Keratinocyte (primary cell): ENCODE measurements around the gene PRPF38A. TPM values are rescaled to one million over a fixed set of nuclear protein-coding genes. Genes with fewer than 3 reads are reported as not detected.

Experiments
- DNase-seq: peaks from one replicate; pipeline ENCODE4 v3.0.0-alpha.2; 2011; ENCODE audit warnings: low read depth, missing footprints, low spot score
- FAIRE-seq: peaks from 2 replicates; lab custom pipeline; 2011; peaks lifted over from hg19 to GRCh38; lab: Jason Lieb, UNC
- H2AFZ ChIP-seq: 2 replicates; pipeline ENCODE4 v1.6.0; 2012; ENCODE audit warnings: low read length, control low read depth, inconsistent platforms; ENCODE audit not compliant: control insufficient read depth
- H3K27ac ChIP-seq: 2 replicates; pipeline ENCODE4 v1.5.1; 2011; ENCODE audit warnings: low read length; ENCODE audit not compliant: control insufficient read depth, insufficient read depth
- H3K27me3 ChIP-seq: 3 replicates; pipeline ENCODE4 v1.6.0; 2011; ENCODE audit warnings: low read length; ENCODE audit not compliant: control insufficient read depth, insufficient read depth; ENCODE audit errors: extremely low read depth
- H3K36me3 ChIP-seq, 2 experiments: 2 replicates in 1 of 2; 3 replicates in 1 of 2; pipeline ENCODE4 v1.5.1; 2011; ENCODE audit warnings: low read length in 2 of 2, mild to moderate bottlenecking in 1 of 2; ENCODE audit not compliant: control insufficient read depth in 2 of 2, insufficient read depth in 2 of 2; ENCODE audit errors: extremely low read depth in 1 of 2
- H3K4me1 ChIP-seq: 3 replicates; pipeline ENCODE4 v1.5.1; 2011; ENCODE audit warnings: low read length; ENCODE audit not compliant: control insufficient read depth, insufficient read depth; ENCODE audit errors: extremely low read depth
- H3K4me2 ChIP-seq: 3 replicates; pipeline ENCODE4 v1.6.0; 2011; ENCODE audit warnings: low read depth, low read length; ENCODE audit not compliant: control insufficient read depth, insufficient read depth; ENCODE audit errors: extremely low read depth
- H3K4me3 ChIP-seq, 3 experiments: fragments of 200-600 bp in 1 of 3; sonication (generic) in 1 of 3; 2 replicates in 2 of 3; 3 replicates in 1 of 3; pipeline ENCODE4 v1.5.1; 2011 to 2016; ENCODE audit warnings: low read length in 3 of 3, mild to moderate bottlenecking in 3 of 3, control low read depth in 2 of 3, inconsistent platforms in 1 of 3, low read depth in 1 of 3, mixed read lengths in 1 of 3, mixed run types in 1 of 3, moderate library complexity in 1 of 3; ENCODE audit not compliant: control insufficient read depth in 2 of 3, insufficient read depth in 2 of 3; ENCODE audit errors: extremely low read depth in 1 of 3
- H3K79me2 ChIP-seq: 2 replicates; pipeline ENCODE4 v1.6.0; 2012; ENCODE audit warnings: low read length; ENCODE audit not compliant: control insufficient read depth, insufficient read depth
- H3K9ac ChIP-seq: 3 replicates; pipeline ENCODE4 v1.6.0; 2011; ENCODE audit warnings: low read length; ENCODE audit not compliant: control insufficient read depth, insufficient read depth; ENCODE audit errors: extremely low read depth
- H3K9me1 ChIP-seq: 3 replicates; pipeline ENCODE4 v1.6.0; 2011; ENCODE audit warnings: low read length; ENCODE audit not compliant: control insufficient read depth, insufficient read depth; ENCODE audit errors: extremely low read depth
- H3K9me3 ChIP-seq: 2 replicates; pipeline ENCODE4 v1.5.1; 2012; ENCODE audit warnings: low read depth, low read length; ENCODE audit not compliant: control insufficient read depth
- H4K20me1 ChIP-seq: 3 replicates; pipeline ENCODE4 v1.6.0; 2011; ENCODE audit warnings: low read length; ENCODE audit not compliant: control insufficient read depth, insufficient read depth; ENCODE audit errors: extremely low read depth
- CTCF ChIP-seq, 3 experiments: IDR thresholded peaks in 1 of 3; conservative IDR thresholded peaks in 1 of 3; optimal IDR thresholded peaks in 1 of 3; 2 replicates in 2 of 3; 3 replicates in 1 of 3; pipeline versions ENCODE3 to v1.5.1; 2011; ENCODE audit warnings: low read length in 3 of 3, mild to moderate bottlenecking in 3 of 3, moderate library complexity in 2 of 3, control low read depth in 1 of 3, inconsistent platforms in 1 of 3; ENCODE audit not compliant: insufficient read depth in 2 of 3; ENCODE audit errors: extremely low read depth in 1 of 3
- EZH2 ChIP-seq: IDR thresholded peaks from one replicate; pipeline ENCODE4 v1.6.1; 2012; ENCODE audit warnings: inconsistent platforms, mild to moderate bottlenecking, low read length, moderate library complexity
- dilution Hi-C: fragments of 300-500 bp; cut with MboI; formaldehyde crosslinking; loops from one replicate; pipeline ENCODE4 v1.7.0; 2020; ENCODE audit warnings: low sequenced_read_pairs; ENCODE audit not compliant: extremely low pct_ligation_motif_present
- polyA plus RNA-seq, 5 experiments: library from polyadenylated mRNA; depleted of rRNA in 3 of 5; stranded (reverse) in 3 of 5; stranded (forward) in 1 of 5; unstranded in 1 of 5; fragments of >200 nt; gene quantifications; 1 replicate in 1 of 5; 2 replicates in 3 of 5; 3 replicates in 1 of 5; pipeline versions ENCODE4 v1.2.1 to v1.2.3, GENCODE V29; 2011 to 2012; ENCODE audit warnings: missing spikeins in 2 of 5, low read depth in 1 of 5, low replicate concordance in 1 of 5

The PRPF38A gene
- polyA plus RNA-seq, 1 donor (not counting 4 experiments of a cell fraction or from before 2014, with no cell fraction given): 29.5 TPM

GRCh38 chr1:52454127-52454526 lies 49.7 kb downstream of the PRPF38A start:
- Histone ChIP-seq H3K27me3 (no peaks in the 10 kb centered on the region), H3K4me2 (no peak overlapping the region), H3K27ac (no peak overlapping the region), H3K9ac (no peak overlapping the region), H2AFZ (no peak overlapping the region), H3K36me3 (no peaks in the 10 kb centered on the region), H3K4me3 (no peak overlapping the region), H4K20me1 (no peaks in the 10 kb centered on the region), H3K4me1 (no peaks in the 10 kb centered on the region), H3K79me2 (no peaks in the 10 kb centered on the region), H3K9me1 (no peaks in the 10 kb centered on the region), H3K9me3 (no peaks in the 10 kb centered on the region)
- FAIRE-seq (no peak), DNase-seq (no peak)
- TF ChIP-seq CTCF (optimal IDR thresholded peaks at IDR 0.05 in 1 of 3, IDR thresholded peaks at IDR 0.05 in 1 of 3, conservative IDR thresholded peaks at IDR 0.05 in 1 of 3; ENCODE audit: extremely low read depth in 1 of 3, insufficient read depth in 2 of 3, low read length in 3 of 3) (no peak), EZH2 (no peak)
- dilution Hi-C loops: no loop called here

GRCh38 chr1:52454779-52455178 lies 50.4 kb downstream of the PRPF38A start:
- no peaks in the 10 kb centered on the region for H3K4me1 ChIP-seq
- DNase-seq (no peak), FAIRE-seq (no peak)
- H3K9me1 ChIP-seq: no peaks in the 10 kb centered on the region
- no peak overlapping the region for H3K4me3 ChIP-seq
- dilution Hi-C loops: no loop called here
- no peak for TF ChIP-seq CTCF (optimal IDR thresholded peaks at IDR 0.05 in 1 of 3, IDR thresholded peaks at IDR 0.05 in 1 of 3, conservative IDR thresholded peaks at IDR 0.05 in 1 of 3; ENCODE audit: extremely low read depth in 1 of 3, insufficient read depth in 2 of 3, low read length in 3 of 3)
- no peak for TF ChIP-seq EZH2
- no peaks in the 10 kb centered on the region for H3K27me3 ChIP-seq
- H2AFZ ChIP-seq: no peak overlapping the region
- no peaks in the 10 kb centered on the region for H4K20me1 ChIP-seq
- H3K79me2 ChIP-seq: no peaks in the 10 kb centered on the region
- no peaks in the 10 kb centered on the region for H3K36me3 ChIP-seq
- H3K9ac ChIP-seq: no peak overlapping the region
- H3K27ac ChIP-seq: no peak overlapping the region
- no peak overlapping the region for H3K4me2 ChIP-seq
- H3K9me3 ChIP-seq: no peaks in the 10 kb centered on the region
